GM13976 (cell line): ENCODE measurements around the gene GIGYF1.

ENCODE experiments used
- DNase-seq: peaks from one replicate; pipeline ENCODE4 v3.0.0; 2012; ENCODE audit warnings: low spot score
- CTCF ChIP-seq: IDR thresholded peaks from 2 replicates; pipeline ENCODE4 v1.5.1; 2012; ENCODE audit warnings: borderline replicate concordance, mild to moderate bottlenecking; ENCODE audit not compliant: insufficient read depth; ENCODE audit errors: extremely low read depth, missing control alignments, control extremely low read depth
- in situ Hi-C: fragments of 300-500 bp; cut with MboI; formaldehyde crosslinking; loops from one replicate; pipeline ENCODE4 v1.12.0; 2022; ENCODE audit warnings: low sequenced_read_pairs, mixed read lengths, inconsistent platforms; ENCODE audit not compliant: unreplicated experiment

GIGYF1 gene

GRCh38 chr7:100693312-100694097 lies 545 bp downstream of the GIGYF1 start:
- TF ChIP-seq CTCF = no peak
- DNase-seq = peak; percentile 34
- in situ Hi-C loops = no loop called here

- in situ Hi-C loops = no loop called here
- TF ChIP-seq CTCF = no peak
These were observed 1.5 kb downstream of the GIGYF1 start for GRCh38 chr7:100692578-100692961.

GRCh38 chr7:100691676-100692577 lies 2.1 kb downstream of the GIGYF1 start:
- in situ Hi-C loops = no loop called here
- peak; percentile 89 for DNase-seq
- TF ChIP-seq CTCF = peak; percentile 87

More at GRCh38 chr7:100692578-100692961, 1.5 kb downstream of the GIGYF1 start:
- DNase-seq = no peak

- DNase-seq = peak; percentile 44
- in situ Hi-C loops = no loop called here
- TF ChIP-seq CTCF = peak; percentile 5
These were observed 4.6 kb downstream of the GIGYF1 start for GRCh38 chr7:100689230-100690135.

- no peak for TF ChIP-seq CTCF
- in situ Hi-C loops = no loop called here
- DNase-seq = no peak
These were observed 5.7 kb downstream of the GIGYF1 start for GRCh38 chr7:100688326-100688860.
